B cell (primary cell): Measurements from ENCODE around the gene PPP2R5C.

ENCODE experiments used
- CTCF ChIP-seq: fragments of 200-600 bp; IDR thresholded peaks from one replicate; pipeline ENCODE4 v1.8.0; 2022; ENCODE audit warnings: antibody characterized with exemption, mild to moderate bottlenecking
- EZH2 ChIP-seq: IDR thresholded peaks from 2 replicates; pipeline ENCODE4 v1.6.1; 2012; ENCODE audit warnings: borderline replicate concordance, low read depth, mild to moderate bottlenecking, moderate library complexity, low read length; ENCODE audit not compliant: insufficient read depth, poor library complexity, severe bottlenecking

- no peak for TF ChIP-seq CTCF
- no peak for TF ChIP-seq EZH2
Measured at GRCh38 chr14:101929096-101929495, 167.6 kb downstream of the PPP2R5C start.
